HepG2 (cell line): Measurements from ENCODE around the gene CLASP1.

Source experiments
- ARNT ChIP-seq: fragments of 450-650 bp; IDR thresholded peaks from 2 replicates; pipeline ENCODE4 v1.6.1; 2017
- BRCA1 ChIP-seq: sonication (generic); formaldehyde crosslinking; IDR thresholded peaks from 2 replicates; pipeline ENCODE4 v1.4.0; 2020; ENCODE audit warnings: missing genetic modification reagents
- DPF2 ChIP-seq: sonication (generic); formaldehyde crosslinking; IDR thresholded peaks from 2 replicates; pipeline ENCODE4 v1.4.0; 2020; ENCODE audit warnings: mild to moderate bottlenecking, low read depth, missing genetic modification reagents, borderline replicate concordance
- EZH2 ChIP-seq: conservative IDR thresholded peaks from 2 replicates; pipeline ENCODE4 v1.6.1; 2012; ENCODE audit warnings: mild to moderate bottlenecking, low read depth, low read length, moderate library complexity
- POLR2A ChIP-seq, 2 experiments: IDR thresholded peaks; 2 replicates each; pipeline ENCODE4 v1.6.1; 2011; ENCODE audit warnings: low read depth in 2 of 2, low read length in 2 of 2, mild to moderate bottlenecking in 1 of 2, moderate library complexity in 1 of 2; ENCODE audit not compliant: insufficient read depth in 1 of 2
- REST ChIP-seq, 2 experiments: IDR thresholded peaks; 2 replicates each; pipeline ENCODE4 v1.6.1; 2011 to 2012; ENCODE audit warnings: low read length in 2 of 2, borderline replicate concordance in 1 of 2, low read depth in 1 of 2, mild to moderate bottlenecking in 1 of 2, moderate library complexity in 1 of 2
- SETDB1 ChIP-seq: sonication (generic); formaldehyde crosslinking; IDR thresholded peaks from 2 replicates; pipeline ENCODE4 v1.5.1; 2020; ENCODE audit warnings: missing genetic modification reagents, mild to moderate bottlenecking, borderline replicate concordance
- TBL1XR1 ChIP-seq: fragments of 150-350 bp; IDR thresholded peaks from 2 replicates; pipeline ENCODE4 v1.6.1; 2014; ENCODE audit warnings: borderline replicate concordance, low read length; ENCODE audit not compliant: partially characterized antibody
- ZBTB25 ChIP-seq: IDR thresholded peaks from 2 replicates; pipeline ENCODE4 v1.6.1; 2018; ENCODE audit warnings: missing genetic modification reagents
- ZNF547 ChIP-seq: sonication (generic); formaldehyde crosslinking; IDR thresholded peaks from 2 replicates; pipeline ENCODE4 v1.5.1; 2020; ENCODE audit warnings: mild to moderate bottlenecking, missing genetic modification reagents
- TF ChIP-seq, protein P1 (sequence below): sonication (generic); formaldehyde crosslinking; IDR thresholded peaks from 2 replicates; pipeline ENCODE4 v1.5.0; 2020; ENCODE audit warnings: mild to moderate bottlenecking, missing genetic modification reagents, moderate library complexity

DNA sequence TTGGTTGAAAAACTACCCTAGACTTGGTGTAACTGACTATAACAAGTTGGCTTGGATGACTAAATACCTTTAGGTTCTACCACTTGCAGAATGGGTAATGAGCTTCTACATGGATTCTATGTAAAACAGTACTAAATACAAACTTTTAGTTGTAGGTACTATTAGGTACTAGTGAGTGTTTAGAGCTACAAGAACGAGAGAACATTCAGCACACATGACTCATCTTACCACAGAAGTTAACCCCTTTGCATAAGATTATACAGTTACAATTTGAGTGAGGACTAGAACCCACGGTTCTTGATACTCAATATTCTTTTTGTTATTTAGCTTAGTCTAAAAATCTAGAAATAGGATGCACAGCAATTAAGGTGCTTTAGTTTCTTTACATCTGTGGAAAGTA lies 262.6 kb downstream of the CLASP1 start:
- TF ChIP-seq, protein P1, sequence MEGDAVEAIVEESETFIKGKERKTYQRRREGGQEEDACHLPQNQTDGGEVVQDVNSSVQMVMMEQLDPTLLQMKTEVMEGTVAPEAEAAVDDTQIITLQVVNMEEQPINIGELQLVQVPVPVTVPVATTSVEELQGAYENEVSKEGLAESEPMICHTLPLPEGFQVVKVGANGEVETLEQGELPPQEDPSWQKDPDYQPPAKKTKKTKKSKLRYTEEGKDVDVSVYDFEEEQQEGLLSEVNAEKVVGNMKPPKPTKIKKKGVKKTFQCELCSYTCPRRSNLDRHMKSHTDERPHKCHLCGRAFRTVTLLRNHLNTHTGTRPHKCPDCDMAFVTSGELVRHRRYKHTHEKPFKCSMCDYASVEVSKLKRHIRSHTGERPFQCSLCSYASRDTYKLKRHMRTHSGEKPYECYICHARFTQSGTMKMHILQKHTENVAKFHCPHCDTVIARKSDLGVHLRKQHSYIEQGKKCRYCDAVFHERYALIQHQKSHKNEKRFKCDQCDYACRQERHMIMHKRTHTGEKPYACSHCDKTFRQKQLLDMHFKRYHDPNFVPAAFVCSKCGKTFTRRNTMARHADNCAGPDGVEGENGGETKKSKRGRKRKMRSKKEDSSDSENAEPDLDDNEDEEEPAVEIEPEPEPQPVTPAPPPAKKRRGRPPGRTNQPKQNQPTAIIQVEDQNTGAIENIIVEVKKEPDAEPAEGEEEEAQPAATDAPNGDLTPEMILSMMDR (CRISPR knock-in tag), result no peak
- TF ChIP-seq EZH2 (no peak), DPF2 (CRISPR knock-in tag) (no peak), ARNT (no peak), POLR2A (IDR thresholded peaks at IDR 0.05; ENCODE audit: insufficient read depth in 1 of 2, low read depth in 2 of 2, low read length in 2 of 2) (no peak), ZNF547 (CRISPR knock-in tag) (no peak), BRCA1 (CRISPR knock-in tag) (no peak), TBL1XR1 (no peak), ZBTB25 (CRISPR knock-in tag) (no peak), REST (IDR thresholded peaks at IDR 0.05; ENCODE audit: borderline replicate concordance in 1 of 2, low read depth in 1 of 2, low read length in 2 of 2) (no peak), SETDB1 (CRISPR knock-in tag) (no peak)
